HepG2 (cell line): ENCODE measurements around the gene UBAC2. TPM values are rescaled to one million over a fixed set of nuclear protein-coding genes. Genes with fewer than 3 reads are reported as not detected.

ENCODE experiments used
- ATAC-seq: fragments of 200-7000 bp; cut with Tn5 transposase; 3 replicates; pipeline ENCODE4 v1.9.1; 2020; ENCODE audit warnings: mild to moderate bottlenecking, moderate library complexity
- BruUV-seq: library from RNA; stranded (reverse); fragments of 400-500 nt; replicated peaks from 2 replicates; lab custom pipeline; 2021; lab: Mats Ljungman, UMichigan
- CTCF ChIA-PET: fragments of 300-600 bp; formaldehyde crosslinking; extraction: SDS; loops from one replicate; lab custom pipeline; 2021; ENCODE audit warnings: low total read pairs, inconsistent platforms, low intra/inter-chr PET ratio; lab: Yijun Ruan, JAX
- POLR2A ChIA-PET: fragments of 350-600 bp; sonication (Branson Sonifier 250); formaldehyde crosslinking; loops from one replicate; lab custom pipeline; 2020; ENCODE audit warnings: antibody characterized with exemption, inconsistent platforms; lab: Yijun Ruan, JAX
- DNase-seq: peaks from one replicate; pipeline ENCODE4 v3.0.0-alpha.2; 2015; ENCODE audit warnings: low spot score
- FAIRE-seq: peaks from 3 replicates; lab custom pipeline; 2011; peaks lifted over from hg19 to GRCh38; lab: Jason Lieb, UNC
- H2AFZ ChIP-seq: one replicate; pipeline ENCODE4 v1.6.1; 2011; ENCODE audit warnings: low read length, inconsistent platforms
- H3K27ac ChIP-seq: fragments of 300-600 bp; 3 replicates; pipeline ENCODE4 v1.8.0; 2011; ENCODE audit warnings: mixed run types, mild to moderate bottlenecking, mixed read lengths, low read length, inconsistent platforms; ENCODE audit not compliant: insufficient read depth; ENCODE audit errors: extremely low read length
- H3K27me3 ChIP-seq, 2 experiments: fragments of 200-600 bp in 1 of 2; 2 replicates in 1 of 2; 3 replicates in 1 of 2; pipeline versions ENCODE4 v1.6.0 to v1.8.0; 2011; ENCODE audit warnings: low read length in 2 of 2, mild to moderate bottlenecking in 2 of 2, moderate library complexity in 2 of 2, inconsistent platforms in 1 of 2; ENCODE audit not compliant: insufficient read depth in 2 of 2, control insufficient read depth in 1 of 2
- H3K36me3 ChIP-seq, 2 experiments: fragments of 200-600 bp in 1 of 2; replicated peaks in 1 of 2; 2 replicates in 1 of 2; 3 replicates in 1 of 2; pipeline versions ENCODE4 v1.5.1 to v1.8.0; 2011; ENCODE audit warnings: low read length in 2 of 2, inconsistent platforms in 1 of 2; ENCODE audit not compliant: insufficient read depth in 2 of 2, control insufficient read depth in 1 of 2
- H3K4me1 ChIP-seq: 2 replicates; pipeline ENCODE4 v1.5.1; 2012; ENCODE audit warnings: low read length, inconsistent platforms; ENCODE audit not compliant: insufficient read depth
- H3K4me2 ChIP-seq: 2 replicates; pipeline ENCODE4 v1.6.0; 2011; ENCODE audit warnings: low read depth, low read length, inconsistent platforms
- H3K4me3 ChIP-seq, 3 experiments: fragments of 200-600 bp in 1 of 3; sonication (generic), shearing (Covaris generic) in 1 of 3; replicated peaks in 1 of 3; 2 replicates each; pipeline ENCODE4 v1.5.1; 2011 to 2016; ENCODE audit warnings: low read length in 3 of 3, inconsistent platforms in 2 of 3, low read depth in 2 of 3, mild to moderate bottlenecking in 2 of 3, control low read depth in 1 of 3, mixed read lengths in 1 of 3; ENCODE audit not compliant: insufficient read depth in 1 of 3
- H3K79me2 ChIP-seq: one replicate; pipeline ENCODE4 v1.6.1; 2011; ENCODE audit warnings: low read length, inconsistent platforms; ENCODE audit not compliant: insufficient read depth
- H3K9ac ChIP-seq: 2 replicates; pipeline ENCODE4 v1.6.0; 2011; ENCODE audit warnings: mild to moderate bottlenecking, low read depth, low read length, inconsistent platforms; ENCODE audit not compliant: insufficient read depth
- H3K9me3 ChIP-seq: 2 replicates; pipeline ENCODE4 v1.5.1; 2012; ENCODE audit warnings: mild to moderate bottlenecking, low read length
- H4K20me1 ChIP-seq: 2 replicates; pipeline ENCODE4 v1.6.0; 2011; ENCODE audit warnings: inconsistent platforms, mild to moderate bottlenecking, low read length, moderate library complexity; ENCODE audit not compliant: insufficient read depth
- DDIT3 ChIP-seq: sonication (generic); formaldehyde crosslinking; IDR thresholded peaks from 2 replicates; pipeline ENCODE4 v1.4.0; 2020; ENCODE audit warnings: mild to moderate bottlenecking, missing genetic modification reagents
- HOMEZ ChIP-seq: IDR thresholded peaks from 2 replicates; pipeline ENCODE4 v1.6.1; 2016; ENCODE audit warnings: low read depth
- IKZF1 ChIP-seq: fragments of 450-650 bp; IDR thresholded peaks from 2 replicates; pipeline ENCODE4 v1.7.1; 2016
- KMT2B ChIP-seq: IDR thresholded peaks from 2 replicates; pipeline ENCODE4 v1.6.1; 2016; ENCODE audit warnings: missing genetic modification reagents, missing compliant biosample characterization
- RNF2 ChIP-seq: fragments of 450-650 bp; conservative IDR thresholded peaks from 2 replicates; pipeline ENCODE4 v1.6.1; 2016; ENCODE audit warnings: low read depth
- SNAPC2 ChIP-seq: sonication (generic); formaldehyde crosslinking; IDR thresholded peaks from 2 replicates; pipeline ENCODE4 v1.8.1; 2022; ENCODE audit warnings: mild to moderate bottlenecking, missing genetic modification reagents
- TCF7L2 ChIP-seq: IDR thresholded peaks from 2 replicates; pipeline ENCODE4 v1.6.1; 2011; ENCODE audit warnings: mild to moderate bottlenecking, low read depth, low read length, moderate library complexity
- TEAD2 ChIP-seq: sonication (generic); formaldehyde crosslinking; IDR thresholded peaks from 2 replicates; pipeline ENCODE4 v1.9.0; 2021; ENCODE audit warnings: missing genetic modification reagents
- ZC3H4 ChIP-seq: sonication (generic); formaldehyde crosslinking; IDR thresholded peaks from 2 replicates; pipeline ENCODE4 v1.4.0; 2020; ENCODE audit warnings: missing genetic modification reagents, borderline replicate concordance
- ZNF180 ChIP-seq: sonication (generic); formaldehyde crosslinking; IDR thresholded peaks from 2 replicates; pipeline ENCODE4 v1.4.0; 2020; ENCODE audit warnings: low read depth, missing genetic modification reagents, borderline replicate concordance
- ZNF761 ChIP-seq: sonication (generic); formaldehyde crosslinking; conservative IDR thresholded peaks from 2 replicates; pipeline ENCODE4 v1.4.0; 2020; ENCODE audit warnings: mild to moderate bottlenecking, missing genetic modification reagents
- WGBS: methylation state at CpG from one replicate; pipeline ENCODE4 v1.1.6; 2017; ENCODE audit warnings: low lambda C conversion rate; 5-methylcytosine and 5-hydroxymethylcytosine counted together
- in situ Hi-C: cut with HindIII; loops from 2 replicates; pipeline ENCODE4 v1.10.0; 2017; ENCODE audit warnings: low pct_unique_long_range_greater_than_20kb; ENCODE audit not compliant: extremely low pct_ligation_motif_present
- intact Hi-C: fragments of 100-400 bp; cut with micrococcal nuclease; formaldehyde crosslinking; loops from one replicate; pipeline ENCODE4 v1.10.0; 2022; ENCODE audit not compliant: unreplicated experiment
- polyA plus RNA-seq, 8 experiments: library from polyadenylated mRNA; depleted of rRNA in 3 of 8; stranded (reverse) in 7 of 8; unstranded in 1 of 8; fragments of >200 nt; fragmentation: Illumina TruSeq in 4 of 8; extraction: Trizol in 4 of 8; gene quantifications; 2 replicates each; pipeline versions ENCODE4 v1.2.1 to v1.2.3, GENCODE V29; 2011 to 2016; ENCODE audit warnings: low read depth in 4 of 8, missing spikeins in 1 of 8, mixed read lengths in 1 of 8; ENCODE audit not compliant: insufficient read depth in 1 of 8
- total RNA-seq, 5 experiments: library from RNA; depleted of rRNA; stranded (reverse); fragments of >200 nt; fragmentation: Illumina TruSeq; extraction: Trizol; gene quantifications; 2 replicates each; pipeline ENCODE4 v1.2.3, GENCODE V29; 2016; ENCODE audit warnings: low read depth in 1 of 5

UBAC2 gene
- total and polyA plus RNA-seq, 2 of the 13 experiments (the other 11 are each of a cell fraction or from before 2014, with no cell fraction given): 61.3 to 80.8 TPM

- DNase-seq: no peak
- Histone ChIP-seq H3K27me3 (no peaks in the 10 kb centered on the region), H2AFZ (no peak overlapping the region), H3K4me2 (no peak overlapping the region), H3K9ac (no peak overlapping the region), H3K27ac (no peak overlapping the region), H3K36me3 (peaks cover 0 to 15% of the 10 kb centered on the region in 2 experiments; a peak in 3 of 5 replicates), H3K4me1 (no peaks in the 10 kb centered on the region), H4K20me1 (no peaks in the 10 kb centered on the region), H3K4me3 (no peak overlapping the region), H3K9me3 (no peaks in the 10 kb centered on the region), H3K79me2 (no peaks in the 10 kb centered on the region)
- TF ChIP-seq ZC3H4 (CRISPR knock-in tag) (no peak), TEAD2 (no peak), ZNF180 (CRISPR knock-in tag) (no peak), HOMEZ (CRISPR knock-in tag) (no peak), ZNF761 (CRISPR knock-in tag) (no peak), KMT2B (CRISPR knock-in tag) (no peak), SNAPC2 (CRISPR knock-in tag) (no peak), DDIT3 (no peak), TCF7L2 (no peak), RNF2 (no peak), IKZF1 (no peak)
- in situ Hi-C loops (no loop called here), intact Hi-C loops (no loop called here)
- POLR2A ChIA-PET: no interaction called here
- over 99% methylated on average over 4 of the region's 4 CpGs for WGBS
- BruUV-seq: no TSS peak
- CTCF ChIA-PET: no interaction called here
- no peak for FAIRE-seq
- no peak for ATAC-seq
These were observed 109.9 kb downstream of the UBAC2 start for GRCh38 chr13:99310382-99311031.
